HG02763 (cell line): ENCODE results near the gene B3GLCT.
"Not testable (repeated sequence)": the region's sequence is repeated elsewhere in the genome, so short reads cannot be mapped to it uniquely, and the experiment has no call there.

Source experiments
- ATAC-seq: cut with Tn5 transposase; IDR thresholded peaks from one replicate; pipeline ENCODE4 v1.9.1; 2021; ENCODE audit warnings: mild to moderate bottlenecking, moderate library complexity; ENCODE audit not compliant: unreplicated experiment

Gene B3GLCT

DNA sequence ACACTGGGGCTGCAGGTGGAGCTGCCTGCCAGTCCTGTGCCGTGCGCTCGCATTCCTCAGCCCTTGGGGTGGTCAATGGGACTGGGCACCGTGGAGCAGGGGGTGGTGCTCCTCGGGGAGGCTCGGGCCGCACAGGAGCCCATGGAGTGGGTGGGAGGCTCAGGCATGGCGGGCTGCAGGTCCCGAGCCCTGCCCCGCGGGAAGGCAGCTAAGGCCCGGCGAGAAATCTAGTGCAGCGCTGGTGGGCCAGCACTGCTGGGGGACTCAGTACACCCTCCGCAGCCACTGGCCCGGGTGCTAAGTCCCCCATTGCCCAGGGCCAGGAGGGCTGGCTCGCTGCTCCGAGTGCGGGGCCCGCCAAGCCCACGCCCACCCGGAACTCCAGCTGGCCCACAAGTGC is 139.8 kb downstream of the B3GLCT start:
- ATAC-seq: not testable (repeated sequence)

GRCh38 chr13:31340848-31341247 is 141.1 kb downstream of the B3GLCT start:
- not testable (repeated sequence) for ATAC-seq

- ATAC-seq: no peak
Observed at GRCh38 chr13:31346891-31347290, 147.1 kb downstream of the B3GLCT start.

DNA sequence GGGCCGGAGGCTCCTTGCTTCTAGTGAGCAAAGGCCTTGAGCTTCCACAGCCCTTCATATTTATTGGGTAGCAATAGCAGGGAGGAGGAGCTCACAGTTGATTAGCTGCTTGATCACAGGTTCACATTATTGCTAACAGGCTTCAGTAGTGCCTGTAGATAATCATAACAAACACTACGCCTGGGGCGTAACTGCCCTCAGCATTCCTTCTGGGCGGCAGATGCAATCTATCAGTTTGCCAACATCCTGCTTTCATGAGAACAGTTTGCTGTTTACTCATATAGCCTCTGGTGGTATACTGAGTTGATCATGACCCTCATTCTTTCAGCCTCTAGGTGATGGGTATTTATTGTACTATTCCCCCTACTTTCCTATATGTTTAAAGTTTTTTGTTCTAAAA is 149.4 kb downstream of the B3GLCT start:
- no peak for ATAC-seq

GRCh38 chr13:31350560-31350959 is 150.8 kb downstream of the B3GLCT start:
- ATAC-seq: no peak

GRCh38 chr13:31351376-31351775 is 151.6 kb downstream of the B3GLCT start:
- no peak for ATAC-seq

- ATAC-seq: no peak
Observed at GRCh38 chr13:31352467-31352866, 152.7 kb downstream of the B3GLCT start.

DNA sequence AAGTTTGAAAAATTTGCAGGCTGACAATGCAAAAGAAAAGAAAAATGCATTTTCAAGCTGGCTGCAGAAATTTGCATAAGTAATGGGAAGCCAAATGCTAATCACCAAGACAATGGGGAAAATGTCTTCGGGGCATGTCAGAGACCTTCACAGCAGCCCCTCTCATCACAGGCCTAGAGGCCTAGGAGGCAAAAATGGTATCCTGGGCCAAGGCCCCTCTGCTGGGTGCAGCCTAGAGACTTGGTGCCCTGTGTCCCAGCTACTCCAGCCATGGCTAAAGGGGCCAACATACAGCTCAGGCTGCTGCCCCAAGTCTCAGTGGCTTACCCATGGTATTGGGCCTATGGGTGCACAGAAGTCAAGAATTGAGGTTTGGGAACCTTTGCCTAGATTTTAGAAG is 155.2 kb downstream of the B3GLCT start:
- ATAC-seq: no peak

DNA sequence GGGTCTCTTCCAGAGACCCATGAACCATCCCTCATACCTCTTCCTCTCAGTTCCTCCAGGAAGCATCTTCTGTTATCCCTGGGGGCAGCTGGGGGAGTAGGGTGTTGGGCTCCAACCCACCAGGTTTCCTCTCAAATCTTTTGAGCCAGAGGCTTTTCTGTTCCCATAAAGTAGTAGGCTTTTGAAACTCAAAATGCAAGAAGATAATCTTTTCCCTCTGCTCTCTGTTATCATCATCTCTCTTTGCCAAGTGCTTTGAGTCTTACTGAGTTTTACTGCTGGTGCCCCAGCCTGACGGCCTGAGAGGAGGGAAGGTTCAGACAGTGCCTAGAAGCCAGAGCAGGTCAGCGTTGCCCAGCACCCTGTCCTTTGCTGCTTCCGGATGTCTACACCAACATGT is 157.2 kb downstream of the B3GLCT start:
- no peak for ATAC-seq

GRCh38 chr13:31357581-31357980 is 157.8 kb downstream of the B3GLCT start:
- ATAC-seq: no peak

GRCh38 chr13:31361673-31362072 is 161.9 kb downstream of the B3GLCT start:
- ATAC-seq: no peak

DNA sequence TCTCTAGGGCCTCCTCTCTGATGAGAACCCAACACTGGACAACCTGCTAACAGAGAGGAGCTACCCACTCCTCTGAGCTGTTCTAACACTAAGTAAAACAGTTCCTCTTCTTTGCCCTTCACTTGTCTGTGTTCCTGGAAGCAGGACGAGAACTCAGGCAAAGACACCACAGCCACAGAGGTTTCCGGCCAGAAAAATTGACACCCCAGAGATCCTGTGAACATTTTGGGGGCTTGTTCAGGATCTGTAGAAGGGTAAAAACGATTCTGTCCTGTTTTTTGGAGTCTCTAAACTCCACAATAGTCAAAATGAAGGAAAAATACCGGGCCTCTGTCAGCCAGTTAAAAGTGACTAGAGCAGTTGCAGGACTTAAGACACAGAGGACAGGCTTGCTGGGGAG is 165.9 kb downstream of the B3GLCT start:
- ATAC-seq: no peak

DNA sequence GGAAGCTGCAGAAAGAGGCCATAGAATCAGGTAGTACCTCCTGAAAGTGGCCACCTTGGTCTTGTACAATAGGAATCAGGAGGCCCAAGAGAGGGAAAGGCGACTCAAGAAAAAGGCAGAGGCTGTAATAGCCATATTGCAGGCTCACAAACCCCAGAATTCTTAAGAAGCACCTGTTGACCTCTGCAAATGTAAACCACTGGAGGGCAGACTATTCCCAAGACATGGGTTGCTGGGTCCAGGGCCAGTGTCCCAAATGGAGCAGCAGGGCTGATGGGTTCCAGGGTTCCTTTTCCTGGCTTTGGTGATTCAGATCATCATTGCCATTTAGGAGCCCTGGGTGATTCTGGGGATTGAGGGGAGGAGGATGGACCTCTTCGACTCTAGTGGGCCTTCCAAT is 167.6 kb downstream of the B3GLCT start:
- ATAC-seq: no peak

- no peak for ATAC-seq
Observed at GRCh38 chr13:31369213-31369612, 169.4 kb downstream of the B3GLCT start.

GRCh38 chr13:31372454-31372853 is 172.7 kb downstream of the B3GLCT start:
- no peak for ATAC-seq

GRCh38 chr13:31374682-31375081 is 174.9 kb downstream of the B3GLCT start:
- no peak for ATAC-seq

DNA sequence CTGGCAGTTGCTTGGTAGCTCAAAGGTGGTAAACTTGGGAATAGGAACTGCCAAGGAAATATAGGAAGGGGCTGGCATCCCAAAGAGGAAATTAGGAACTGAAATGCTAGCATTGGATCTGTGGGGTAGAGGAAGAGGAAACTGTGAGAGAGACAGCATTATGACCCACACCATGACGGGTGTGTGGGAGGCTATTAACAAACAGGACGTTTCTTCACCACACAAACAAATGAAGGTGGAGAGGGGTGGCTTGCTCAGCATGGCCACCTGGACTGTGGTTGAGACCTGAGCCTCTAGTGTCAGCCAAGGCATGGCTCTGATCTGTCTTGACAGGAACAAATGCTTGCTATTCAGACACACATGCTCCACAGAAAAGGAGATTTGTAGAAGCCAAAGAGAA is 178.2 kb downstream of the B3GLCT start:
- peak; percentile 79 for ATAC-seq

DNA sequence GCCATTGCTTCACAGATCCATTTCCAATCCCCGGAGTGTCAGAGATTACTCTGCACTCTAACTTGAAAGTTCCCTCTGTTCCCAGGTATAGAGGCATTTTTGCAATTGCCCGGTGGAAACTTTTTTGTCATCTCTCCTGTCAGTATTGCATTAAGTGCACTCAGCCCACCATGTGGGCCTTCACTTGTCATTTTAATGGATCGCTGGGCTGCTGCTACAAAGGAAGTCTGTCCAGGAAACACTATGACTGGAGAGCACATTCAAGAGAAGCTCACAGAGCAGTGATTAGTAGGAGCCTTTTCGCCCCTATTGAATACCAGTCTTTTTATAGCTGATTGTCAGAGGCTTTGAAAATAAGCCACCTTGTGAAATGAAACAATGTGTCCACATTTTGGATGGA is 180.9 kb downstream of the B3GLCT start:
- no peak for ATAC-seq
